B cell (primary cell): ENCODE measurements around the gene RUVBL2. TPM values are rescaled to one million over a fixed set of nuclear protein-coding genes. Genes with fewer than 3 reads are reported as not detected.

Experiments used
- ATAC-seq: fragments of 200-7000 bp; cut with Tn5 transposase; one replicate; pipeline ENCODE4 v1.10.0; 2021; ENCODE audit warnings: low read depth, mild to moderate bottlenecking, moderate number of reproducible peaks, moderate library complexity
- CTCF ChIA-PET: fragments of 350-600 bp; sonication (Branson Sonifier 250); formaldehyde crosslinking; loops from one replicate; lab custom pipeline; 2021; ENCODE audit warnings: antibody characterized with exemption, inconsistent platforms; lab: Charles Lee
- POLR2A ChIA-PET: fragments of 350-600 bp; sonication (Branson Sonifier 250); formaldehyde crosslinking; loops from one replicate; lab custom pipeline; 2021; ENCODE audit warnings: antibody characterized with exemption; lab: Charles Lee
- DNase-seq: peaks from one replicate; pipeline ENCODE4 v3.0.0; 2013
- H2AFZ ChIP-seq: 2 replicates; pipeline ENCODE4 v1.6.1; 2012; ENCODE audit warnings: mild to moderate bottlenecking, low read depth, low read length; ENCODE audit not compliant: insufficient read depth, poor library complexity, severe bottlenecking
- H3K27ac ChIP-seq, 2 donors: 1 replicate in 1 of 2; 2 replicates in 1 of 2; pipeline ENCODE4 v1.5.1; 2012 to 2013; ENCODE audit warnings: low read length in 2 of 2, mild to moderate bottlenecking in 2 of 2, moderate library complexity in 1 of 2
- H3K27me3 ChIP-seq, 4 experiments: fragments of 200-600 bp in 1 of 4; sonication (generic) in 1 of 4; replicated peaks in 1 of 4; 1 replicate in 2 of 4; 2 replicates in 2 of 4; pipeline versions ENCODE4 v1.6.1 to v1.7.0; 2013 to 2016; ENCODE audit warnings: low read length in 3 of 4, mild to moderate bottlenecking in 2 of 4, mixed read lengths in 1 of 4, moderate library complexity in 1 of 4; ENCODE audit not compliant: insufficient read depth in 4 of 4, control insufficient read depth in 3 of 4; ENCODE audit errors: control extremely low read depth in 1 of 4
- H3K36me3 ChIP-seq, 2 experiments: replicated peaks in 1 of 2; 1 replicate in 1 of 2; 2 replicates in 1 of 2; pipeline versions ENCODE4 v1.6.1 to v1.7.1; 2013; ENCODE audit warnings: low read length in 1 of 2; ENCODE audit not compliant: insufficient read depth in 2 of 2, control insufficient read depth in 1 of 2; ENCODE audit errors: control extremely low read depth in 1 of 2, extremely low read depth in 1 of 2
- H3K4me1 ChIP-seq, 2 donors: fragments of 200-600 bp in 1 of 2; sonication (generic) in 1 of 2; 1 replicate in 1 of 2; 2 replicates in 1 of 2; pipeline versions ENCODE4 v1.5.1 to v1.6.1; 2013 to 2017; ENCODE audit warnings: low read length in 2 of 2; ENCODE audit not compliant: control insufficient read depth in 2 of 2, insufficient read depth in 2 of 2
- H3K4me2 ChIP-seq: replicated peaks from 2 replicates; pipeline ENCODE3; 2012; ENCODE audit warnings: mild to moderate bottlenecking, low read depth, low read length; ENCODE audit not compliant: poor library complexity, severe bottlenecking
- H3K4me3 ChIP-seq, 5 experiments: fragments of 200-600 bp in 1 of 5; sonication (generic) in 1 of 5; 1 replicate in 3 of 5; 2 replicates in 2 of 5; pipeline versions ENCODE4 v1.5.1 to v1.7.0; 2011 to 2016; ENCODE audit warnings: low read length in 4 of 5, mild to moderate bottlenecking in 4 of 5, low read depth in 2 of 5, control low read depth in 1 of 5, moderate library complexity in 1 of 5; ENCODE audit not compliant: insufficient read depth in 1 of 5; ENCODE audit errors: control extremely low read depth in 1 of 5, extremely low read depth in 1 of 5
- H3K79me2 ChIP-seq: fragments of 200-600 bp; sonication (generic); one replicate; pipeline ENCODE4 v1.6.0; 2016; ENCODE audit warnings: low read length; ENCODE audit not compliant: control insufficient read depth, insufficient read depth
- H3K9ac ChIP-seq: fragments of 200-600 bp; sonication (generic); 2 replicates; pipeline ENCODE4 v1.6.1; 2017; ENCODE audit warnings: mild to moderate bottlenecking, low read length, moderate library complexity
- H3K9me3 ChIP-seq, 3 donors: one replicate each; pipeline versions ENCODE4 v1.6.1 to v1.7.1; 2013; ENCODE audit warnings: low read length in 2 of 3; ENCODE audit not compliant: control insufficient read depth in 2 of 3, insufficient read depth in 1 of 3; ENCODE audit errors: control extremely low read depth in 1 of 3
- H4K20me1 ChIP-seq: 2 replicates; pipeline ENCODE4 v1.6.0; 2012; ENCODE audit warnings: mild to moderate bottlenecking, low read length; ENCODE audit not compliant: insufficient read depth, control insufficient read depth, poor library complexity, severe bottlenecking
- H3K27ac Mint-ChIP-seq: one replicate; pipeline ENCODE4 v1.8.0; 2021; ENCODE audit warnings: mixed read lengths
- H3K27me3 Mint-ChIP-seq: one replicate; pipeline ENCODE4 v1.8.0; 2021; ENCODE audit warnings: mixed read lengths
- H3K4me1 Mint-ChIP-seq: one replicate; pipeline ENCODE4 v1.8.0; 2021; ENCODE audit warnings: mixed read lengths
- H3K4me3 Mint-ChIP-seq: one replicate; pipeline ENCODE4 v1.8.0; 2021; ENCODE audit warnings: mixed read lengths
- H3K9me3 Mint-ChIP-seq: one replicate; pipeline ENCODE4 v1.8.0; 2022; ENCODE audit warnings: mixed read lengths; ENCODE audit not compliant: insufficient read depth
- CTCF ChIP-seq: fragments of 200-600 bp; IDR thresholded peaks from one replicate; pipeline ENCODE4 v1.8.0; 2022; ENCODE audit warnings: antibody characterized with exemption, mild to moderate bottlenecking
- EZH2 ChIP-seq: IDR thresholded peaks from 2 replicates; pipeline ENCODE4 v1.6.1; 2012; ENCODE audit warnings: borderline replicate concordance, low read depth, mild to moderate bottlenecking, moderate library complexity, low read length; ENCODE audit not compliant: insufficient read depth, poor library complexity, severe bottlenecking
- WGBS: methylation state at CpG from one replicate; pipeline ENCODE4 v1.1.5; 2013; ENCODE audit warnings: missing lambda C conversion rate; ENCODE audit not compliant: insufficient coverage; 5-methylcytosine and 5-hydroxymethylcytosine counted together
- intact Hi-C: fragments of 100-400 bp; cut with micrococcal nuclease; formaldehyde crosslinking; loops from one replicate; pipeline ENCODE4 v1.10.0; 2022
- polyA plus RNA-seq: library from polyadenylated mRNA; depleted of rRNA; stranded (reverse); fragments of >200 nt; gene quantifications from 2 replicates; pipeline ENCODE4 v1.2.3, GENCODE V29; 2012
- total RNA-seq, 2 donors: library from RNA; stranded (reverse); fragments of 120-200 nt in 1 of 2; gene quantifications; 1 replicate in 1 of 2; 2 replicates in 1 of 2; pipeline versions ENCODE4 v1.2.3 to v1.2.4, GENCODE V29; 2013 to 2022

Gene RUVBL2
- total and polyA plus RNA-seq, 2 donors (not counting 1 experiment from before 2014, with no cell fraction given), result 36.1 to 57.4 TPM

DNA sequence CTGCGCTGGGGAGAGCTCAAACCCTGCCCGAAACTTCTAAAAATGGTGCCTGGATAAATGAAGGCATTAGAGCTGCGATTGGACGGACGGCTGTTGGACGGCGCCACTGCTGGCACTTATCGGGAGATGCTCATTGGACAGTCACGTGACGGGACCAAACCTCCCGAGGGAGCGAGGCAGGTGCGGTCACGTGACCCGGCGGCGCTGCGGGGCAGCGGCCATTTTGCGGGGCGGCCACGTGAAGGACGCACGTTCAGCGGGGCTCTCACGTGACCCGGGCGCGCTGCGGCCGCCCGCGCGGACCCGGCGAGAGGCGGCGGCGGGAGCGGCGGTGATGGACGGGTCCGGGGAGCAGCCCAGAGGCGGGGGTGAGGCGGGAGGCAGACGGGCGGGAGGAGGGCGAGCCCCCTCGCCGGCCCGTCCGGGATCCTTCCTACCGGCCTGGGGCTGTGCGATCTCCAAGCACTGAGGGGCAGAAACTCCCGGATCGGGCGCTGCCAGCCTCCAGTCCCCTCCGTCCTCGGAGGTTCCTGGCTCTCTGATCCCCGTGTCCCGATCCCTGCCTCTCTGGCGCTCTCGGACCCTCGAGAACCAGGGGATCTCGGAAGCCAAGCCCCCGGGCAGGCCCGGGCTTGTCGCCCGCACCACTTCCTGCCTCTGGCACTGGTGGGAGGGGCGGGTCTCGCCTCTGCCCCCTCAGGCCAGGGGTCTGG is 38.9 kb upstream of the RUVBL2 start, which contains the start of gene BAX:
TSS of gene BAX (plus strand) at position 281 of the 713 bp plus-strand sequence. CDS start at position 335, 54 bp downstream.
- Histone ChIP-seq H3K4me3 (peak within 1 kb of the TSS; percentile 47 to 99 (median 87)), H3K27ac (peak within 1 kb of the TSS; percentile 84 to 89), H3K36me3 (peaks cover 1 to 3% of the 10 kb centered on the region in 2 experiments), H3K4me1 (peaks cover 6 to 16% of the 10 kb centered on the region in 2 donors), H3K27me3 (no peaks in the 10 kb centered on the region), H2AFZ (peak within 1 kb of the TSS; percentile 86), H3K4me2 (peak within 1 kb of the TSS; percentile 94), H3K79me2 (peaks cover 23% of the 10 kb centered on the region), H4K20me1 (no peaks in the 10 kb centered on the region), H3K9me3 (no peaks in the 10 kb centered on the region), H3K9ac (peak within 1 kb of the TSS; percentile 90)
- Mint-ChIP-seq H3K27ac (peak within 1 kb of the TSS; percentile 92), H3K4me1 (peaks cover 20% of the 10 kb centered on the region), H3K4me3 (peak within 1 kb of the TSS; percentile 85), H3K27me3 (no peaks in the 10 kb centered on the region), H3K9me3 (no peaks in the 10 kb centered on the region)
- under 1% methylated on average over 71 of the region's 71 CpGs for WGBS
- ATAC-seq (peak; percentile 88), DNase-seq (peak; percentile 92)
- ChIA-PET POLR2A (interaction anchor here (0.6 to 1.0 kb wide), 10 partner anchors 8 to 705 kb away, joined by 3 to 8 read pairs (median 4); partner anchors contain the start of genes FTL, GYS1, NUCB1 and RUVBL2), CTCF (interaction anchor here (0.7 to 2.1 kb wide), 5 partner anchors 11 to 554 kb away, joined by 3 to 14 read pairs (median 4); partner anchors contain the start of gene FTL)
- TF ChIP-seq EZH2 (no peak), CTCF (no peak)
- intact Hi-C loops, result loop anchor here (1.0 to 5.0 kb wide), 5 partner anchors 11 to 317 kb away; partner anchors contain the start of genes DBP, DHDH, FTL and NUCB1
